Measurements from ENCODE around the gene FMO3.

Gene FMO3

GRCh38 chr1:171090604-171091003 lies at the start of gene FMO3:
FMO3 (plus strand) TSS chr1:171090905; CDS start chr1:171092659, 1,754 bp downstream.
- no peak within 1 kb of the TSS for H3K27ac Mint-ChIP-seq (ENCODE audit: low read depth)
- H3K4me1 Mint-ChIP-seq, result no peaks in the 10 kb centered on the region
- H3K36me3 Mint-ChIP-seq (ENCODE audit: insufficient read depth), result no peaks in the 10 kb centered on the region
- DNase-seq (ENCODE audit: low spot score in 2 of 2) (no peak), ATAC-seq (replicated peaks; ENCODE audit: extremely low read depth, poor library complexity, severe bottlenecking) (no peak)
- H3K27me3 Mint-ChIP-seq, result peaks cover 11% of the 10 kb centered on the region
- H3K9me3 Mint-ChIP-seq, result no peaks in the 10 kb centered on the region
- H3K4me3 Mint-ChIP-seq, result no peak within 1 kb of the TSS

- H3K36me3 Mint-ChIP-seq (ENCODE audit: insufficient read depth), result no peaks in the 10 kb centered on the region
- H3K9me3 Mint-ChIP-seq, result peaks cover 31% of the 10 kb centered on the region
- H3K4me1 Mint-ChIP-seq, result no peaks in the 10 kb centered on the region
- no peak overlapping the region for H3K27ac Mint-ChIP-seq (ENCODE audit: low read depth)
- no peak overlapping the region for H3K4me3 Mint-ChIP-seq
- no peak for DNase-seq (ENCODE audit: low spot score in 2 of 2)
- ATAC-seq (replicated peaks; ENCODE audit: extremely low read depth, poor library complexity, severe bottlenecking), result no peak
- peaks cover 32% of the 10 kb centered on the region for H3K27me3 Mint-ChIP-seq
Measured at GRCh38 chr1:171048014-171048413, 42.7 kb upstream of the FMO3 start.

- no peak for ATAC-seq (replicated peaks; ENCODE audit: extremely low read depth, poor library complexity, severe bottlenecking)
- Mint-ChIP-seq H3K4me3 (no peak overlapping the region), H3K9me3 (peaks cover 23% of the 10 kb centered on the region), H3K27me3 (peaks cover 36% of the 10 kb centered on the region), H3K4me1 (no peaks in the 10 kb centered on the region), H3K27ac (ENCODE audit: low read depth) (no peak overlapping the region), H3K36me3 (ENCODE audit: insufficient read depth) (no peaks in the 10 kb centered on the region)
- DNase-seq (ENCODE audit: low spot score in 2 of 2), result no peak
Measured at GRCh38 chr1:171052977-171053376, 37.7 kb upstream of the FMO3 start.

GRCh38 chr1:171055966-171056643 lies 34.6 kb upstream of the FMO3 start:
- ATAC-seq (replicated peaks; ENCODE audit: extremely low read depth, poor library complexity, severe bottlenecking) (no peak), DNase-seq (ENCODE audit: low spot score in 2 of 2) (no peak)
- H3K9me3 Mint-ChIP-seq, result peaks cover 20% of the 10 kb centered on the region
- H3K4me3 Mint-ChIP-seq, result no peak overlapping the region
- H3K4me1 Mint-ChIP-seq, result no peaks in the 10 kb centered on the region
- H3K27me3 Mint-ChIP-seq, result peaks cover 16% of the 10 kb centered on the region
- H3K27ac Mint-ChIP-seq (ENCODE audit: low read depth), result no peak overlapping the region
- H3K36me3 Mint-ChIP-seq (ENCODE audit: insufficient read depth), result no peaks in the 10 kb centered on the region

- ATAC-seq (replicated peaks; ENCODE audit: extremely low read depth, poor library complexity, severe bottlenecking) (no peak), DNase-seq (ENCODE audit: low spot score in 2 of 2) (no peak)
- H3K36me3 Mint-ChIP-seq (ENCODE audit: insufficient read depth), result no peaks in the 10 kb centered on the region
- H3K4me3 Mint-ChIP-seq, result no peak overlapping the region
- H3K4me1 Mint-ChIP-seq, result no peaks in the 10 kb centered on the region
- peaks cover 11% of the 10 kb centered on the region for H3K9me3 Mint-ChIP-seq
- H3K27ac Mint-ChIP-seq (ENCODE audit: low read depth), result no peak overlapping the region
- no peaks in the 10 kb centered on the region for H3K27me3 Mint-ChIP-seq
Measured at GRCh38 chr1:171061425-171062143, 29.1 kb upstream of the FMO3 start.

GRCh38 chr1:171062902-171063301 lies 27.8 kb upstream of the FMO3 start:
- H3K4me3 Mint-ChIP-seq, result no peak overlapping the region
- DNase-seq (ENCODE audit: low spot score in 2 of 2) (no peak), ATAC-seq (replicated peaks; ENCODE audit: extremely low read depth, poor library complexity, severe bottlenecking) (no peak)
- H3K27me3 Mint-ChIP-seq, result peaks cover 10% of the 10 kb centered on the region
- peaks cover 4% of the 10 kb centered on the region for H3K9me3 Mint-ChIP-seq
- no peak overlapping the region for H3K27ac Mint-ChIP-seq (ENCODE audit: low read depth)
- H3K36me3 Mint-ChIP-seq (ENCODE audit: insufficient read depth), result no peaks in the 10 kb centered on the region
- H3K4me1 Mint-ChIP-seq, result no peaks in the 10 kb centered on the region

- ATAC-seq (replicated peaks; ENCODE audit: extremely low read depth, poor library complexity, severe bottlenecking), result no peak
- Mint-ChIP-seq H3K36me3 (ENCODE audit: insufficient read depth) (no peaks in the 10 kb centered on the region), H3K9me3 (no peaks in the 10 kb centered on the region), H3K4me1 (no peaks in the 10 kb centered on the region), H3K4me3 (no peak overlapping the region), H3K27me3 (peaks cover 15% of the 10 kb centered on the region), H3K27ac (ENCODE audit: low read depth) (no peak overlapping the region)
- no peak for DNase-seq (ENCODE audit: low spot score in 2 of 2)
Measured at GRCh38 chr1:171075041-171075440, 15.7 kb upstream of the FMO3 start.

- no peak overlapping the region for H3K27ac Mint-ChIP-seq (ENCODE audit: low read depth)
- peaks cover 35% of the 10 kb centered on the region for H3K27me3 Mint-ChIP-seq
- DNase-seq (ENCODE audit: low spot score in 2 of 2) (no peak), ATAC-seq (replicated peaks; ENCODE audit: extremely low read depth, poor library complexity, severe bottlenecking) (no peak)
- H3K9me3 Mint-ChIP-seq, result no peaks in the 10 kb centered on the region
- no peak overlapping the region for H3K4me3 Mint-ChIP-seq
- H3K4me1 Mint-ChIP-seq, result no peaks in the 10 kb centered on the region
- no peaks in the 10 kb centered on the region for H3K36me3 Mint-ChIP-seq (ENCODE audit: insufficient read depth)
Measured at GRCh38 chr1:171081314-171081753, 9.4 kb upstream of the FMO3 start.

- Mint-ChIP-seq H3K27ac (ENCODE audit: low read depth) (no peak overlapping the region), H3K36me3 (ENCODE audit: insufficient read depth) (no peaks in the 10 kb centered on the region), H3K9me3 (no peaks in the 10 kb centered on the region), H3K27me3 (peaks cover 35% of the 10 kb centered on the region), H3K4me3 (no peak overlapping the region), H3K4me1 (no peaks in the 10 kb centered on the region)
- ATAC-seq (replicated peaks; ENCODE audit: extremely low read depth, poor library complexity, severe bottlenecking) (no peak), DNase-seq (ENCODE audit: low spot score in 2 of 2) (no peak)
Measured at GRCh38 chr1:171081763-171082201, 8.9 kb upstream of the FMO3 start.

GRCh38 chr1:171082606-171083005 lies 8.1 kb upstream of the FMO3 start:
- no peak for ATAC-seq (replicated peaks; ENCODE audit: extremely low read depth, poor library complexity, severe bottlenecking)
- H3K9me3 Mint-ChIP-seq, result no peaks in the 10 kb centered on the region
- no peak for DNase-seq (ENCODE audit: low spot score in 2 of 2)
- H3K36me3 Mint-ChIP-seq (ENCODE audit: insufficient read depth), result no peaks in the 10 kb centered on the region
- no peak overlapping the region for H3K27ac Mint-ChIP-seq (ENCODE audit: low read depth)
- H3K27me3 Mint-ChIP-seq, result peaks cover 31% of the 10 kb centered on the region
- no peaks in the 10 kb centered on the region for H3K4me1 Mint-ChIP-seq
- no peak overlapping the region for H3K4me3 Mint-ChIP-seq

- no peaks in the 10 kb centered on the region for H3K36me3 Mint-ChIP-seq (ENCODE audit: insufficient read depth)
- no peaks in the 10 kb centered on the region for H3K4me1 Mint-ChIP-seq
- no peak overlapping the region for H3K27ac Mint-ChIP-seq (ENCODE audit: low read depth)
- H3K9me3 Mint-ChIP-seq, result no peaks in the 10 kb centered on the region
- ATAC-seq (replicated peaks; ENCODE audit: extremely low read depth, poor library complexity, severe bottlenecking), result no peak
- H3K4me3 Mint-ChIP-seq, result no peak overlapping the region
- peaks cover 31% of the 10 kb centered on the region for H3K27me3 Mint-ChIP-seq
- DNase-seq (ENCODE audit: low spot score in 2 of 2), result no peak
Measured at GRCh38 chr1:171083222-171083621, 7.5 kb upstream of the FMO3 start.

- Mint-ChIP-seq H3K4me3 (no peak overlapping the region), H3K27me3 (peaks cover 31% of the 10 kb centered on the region), H3K9me3 (no peaks in the 10 kb centered on the region), H3K27ac (ENCODE audit: low read depth) (no peak overlapping the region), H3K36me3 (ENCODE audit: insufficient read depth) (no peaks in the 10 kb centered on the region), H3K4me1 (no peaks in the 10 kb centered on the region)
- no peak for DNase-seq (ENCODE audit: low spot score in 2 of 2)
- no peak for ATAC-seq (replicated peaks; ENCODE audit: extremely low read depth, poor library complexity, severe bottlenecking)
Measured at GRCh38 chr1:171084091-171084490, 6.6 kb upstream of the FMO3 start.

- peaks cover 31% of the 10 kb centered on the region for H3K27me3 Mint-ChIP-seq
- H3K4me3 Mint-ChIP-seq, result no peak overlapping the region
- H3K36me3 Mint-ChIP-seq (ENCODE audit: insufficient read depth), result no peaks in the 10 kb centered on the region
- ATAC-seq (replicated peaks; ENCODE audit: extremely low read depth, poor library complexity, severe bottlenecking) (no peak), DNase-seq (ENCODE audit: low spot score in 2 of 2) (no peak)
- no peaks in the 10 kb centered on the region for H3K9me3 Mint-ChIP-seq
- no peak overlapping the region for H3K27ac Mint-ChIP-seq (ENCODE audit: low read depth)
- no peaks in the 10 kb centered on the region for H3K4me1 Mint-ChIP-seq
Measured at GRCh38 chr1:171084870-171085269, 5.8 kb upstream of the FMO3 start.
